ENCODE measurements around the gene WDFY3.

GRCh38 chr4:84849051-84849640, 117.3 kb downstream of the WDFY3 start:
- TF ChIP-seq, protein P1, sequence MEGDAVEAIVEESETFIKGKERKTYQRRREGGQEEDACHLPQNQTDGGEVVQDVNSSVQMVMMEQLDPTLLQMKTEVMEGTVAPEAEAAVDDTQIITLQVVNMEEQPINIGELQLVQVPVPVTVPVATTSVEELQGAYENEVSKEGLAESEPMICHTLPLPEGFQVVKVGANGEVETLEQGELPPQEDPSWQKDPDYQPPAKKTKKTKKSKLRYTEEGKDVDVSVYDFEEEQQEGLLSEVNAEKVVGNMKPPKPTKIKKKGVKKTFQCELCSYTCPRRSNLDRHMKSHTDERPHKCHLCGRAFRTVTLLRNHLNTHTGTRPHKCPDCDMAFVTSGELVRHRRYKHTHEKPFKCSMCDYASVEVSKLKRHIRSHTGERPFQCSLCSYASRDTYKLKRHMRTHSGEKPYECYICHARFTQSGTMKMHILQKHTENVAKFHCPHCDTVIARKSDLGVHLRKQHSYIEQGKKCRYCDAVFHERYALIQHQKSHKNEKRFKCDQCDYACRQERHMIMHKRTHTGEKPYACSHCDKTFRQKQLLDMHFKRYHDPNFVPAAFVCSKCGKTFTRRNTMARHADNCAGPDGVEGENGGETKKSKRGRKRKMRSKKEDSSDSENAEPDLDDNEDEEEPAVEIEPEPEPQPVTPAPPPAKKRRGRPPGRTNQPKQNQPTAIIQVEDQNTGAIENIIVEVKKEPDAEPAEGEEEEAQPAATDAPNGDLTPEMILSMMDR (IDR thresholded peaks at IDR 0.05), result no peak
- TF ChIP-seq, protein P2, sequence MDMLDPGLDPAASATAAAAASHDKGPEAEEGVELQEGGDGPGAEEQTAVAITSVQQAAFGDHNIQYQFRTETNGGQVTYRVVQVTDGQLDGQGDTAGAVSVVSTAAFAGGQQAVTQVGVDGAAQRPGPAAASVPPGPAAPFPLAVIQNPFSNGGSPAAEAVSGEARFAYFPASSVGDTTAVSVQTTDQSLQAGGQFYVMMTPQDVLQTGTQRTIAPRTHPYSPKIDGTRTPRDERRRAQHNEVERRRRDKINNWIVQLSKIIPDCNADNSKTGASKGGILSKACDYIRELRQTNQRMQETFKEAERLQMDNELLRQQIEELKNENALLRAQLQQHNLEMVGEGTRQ (IDR thresholded peaks at IDR 0.05), result no peak
- no peak for TF ChIP-seq SMC3 (IDR thresholded peaks at IDR 0.05)
